GM23338 (cell line): ENCODE results near the gene OR9K2.

Experiments used
- CREB1 ChIP-seq: fragments of 250-450 bp; sonication (Bioruptor Pico); IDR thresholded peaks from 2 replicates; pipeline ENCODE4 v1.5.0; 2020; ENCODE audit warnings: low read depth, mild to moderate bottlenecking, moderate library complexity
- EZH2 ChIP-seq: fragments of 200-600 bp; sonication (generic); IDR thresholded peaks from one replicate; pipeline ENCODE4 v1.8.0; 2017; ENCODE audit warnings: antibody characterized with exemption, mild to moderate bottlenecking, low read depth; ENCODE audit not compliant: unreplicated experiment
- EZH2phosphoT487 ChIP-seq: fragments of 200-600 bp; sonication (generic); IDR thresholded peaks from one replicate; pipeline ENCODE4 v1.8.1; 2018; ENCODE audit warnings: antibody characterized with exemption; ENCODE audit not compliant: unreplicated experiment
- JUNB ChIP-seq: IDR thresholded peaks from one replicate; pipeline ENCODE4 v1.6.1; 2016; ENCODE audit warnings: antibody characterized with exemption; ENCODE audit not compliant: unreplicated experiment
- NANOG ChIP-seq: IDR thresholded peaks from 2 replicates; pipeline ENCODE4 v1.6.1; 2016; ENCODE audit warnings: antibody characterized with exemption, borderline replicate concordance
- POLR2AphosphoS5 ChIP-seq: IDR thresholded peaks from 2 replicates; pipeline ENCODE4 v1.6.1; 2016; ENCODE audit warnings: antibody characterized with exemption, low read depth
- REST ChIP-seq: IDR thresholded peaks from one replicate; pipeline ENCODE4 v1.6.1; 2018; ENCODE audit warnings: antibody characterized with exemption; ENCODE audit not compliant: unreplicated experiment
- STAT1 ChIP-seq: IDR thresholded peaks from one replicate; pipeline ENCODE4 v1.6.1; 2016; ENCODE audit warnings: antibody characterized with exemption; ENCODE audit not compliant: unreplicated experiment
- ZNF114 ChIP-seq: fragments of 250-450 bp; sonication (Bioruptor Pico); IDR thresholded peaks from 2 replicates; pipeline ENCODE4 v1.5.0; 2020; ENCODE audit warnings: mild to moderate bottlenecking, moderate library complexity
- ZNF331 ChIP-seq: fragments of 250-450 bp; sonication (Bioruptor Pico); IDR thresholded peaks from 2 replicates; pipeline ENCODE4 v1.5.0; 2020; ENCODE audit warnings: low read depth, mild to moderate bottlenecking, moderate library complexity
- ZNF462 ChIP-seq: fragments of 250-450 bp; sonication (Bioruptor Pico); IDR thresholded peaks from 2 replicates; pipeline ENCODE4 v1.5.0; 2020; ENCODE audit warnings: mild to moderate bottlenecking, moderate library complexity
- TF ChIP-seq, protein P1 (sequence below), 2 experiments: fragments of 200-600 bp in 1 of 2; sonication (generic) in 1 of 2; conservative IDR thresholded peaks; 2 replicates each; pipeline versions ENCODE4 v1.5.1 to v1.6.1; 2016 to 2017; ENCODE audit warnings: antibody characterized with exemption in 2 of 2, low read depth in 2 of 2, mild to moderate bottlenecking in 2 of 2, moderate library complexity in 1 of 2
- TF ChIP-seq, protein P2 (sequence below): IDR thresholded peaks from 2 replicates; pipeline ENCODE4 v1.6.1; 2016; ENCODE audit warnings: antibody characterized with exemption

DNA sequence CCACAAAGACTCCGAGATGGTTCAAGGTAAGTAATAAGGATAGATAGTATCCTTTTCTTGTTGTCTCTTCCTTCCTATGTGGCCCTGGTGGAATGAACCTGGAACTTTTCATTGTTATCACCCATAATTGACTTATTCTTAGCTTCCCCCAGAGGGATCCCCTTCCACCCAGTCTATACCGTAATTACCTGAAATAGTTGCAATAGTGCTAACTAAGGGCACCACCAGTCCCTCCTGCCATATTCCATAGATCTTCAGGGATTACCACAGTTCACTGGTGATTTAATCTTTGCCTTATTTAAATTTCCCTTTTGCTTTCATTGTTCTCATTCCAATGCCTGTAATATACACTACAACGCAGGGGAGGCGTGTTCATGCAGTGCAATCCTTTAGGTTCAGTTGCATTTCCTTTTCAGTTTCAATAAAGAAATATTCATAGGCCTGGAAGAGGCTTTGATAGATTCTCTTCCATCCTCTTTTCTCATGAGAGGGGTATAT is 13.8 kb upstream of the OR9K2 start:
- no peak for TF ChIP-seq EZH2
- TF ChIP-seq, protein P1, sequence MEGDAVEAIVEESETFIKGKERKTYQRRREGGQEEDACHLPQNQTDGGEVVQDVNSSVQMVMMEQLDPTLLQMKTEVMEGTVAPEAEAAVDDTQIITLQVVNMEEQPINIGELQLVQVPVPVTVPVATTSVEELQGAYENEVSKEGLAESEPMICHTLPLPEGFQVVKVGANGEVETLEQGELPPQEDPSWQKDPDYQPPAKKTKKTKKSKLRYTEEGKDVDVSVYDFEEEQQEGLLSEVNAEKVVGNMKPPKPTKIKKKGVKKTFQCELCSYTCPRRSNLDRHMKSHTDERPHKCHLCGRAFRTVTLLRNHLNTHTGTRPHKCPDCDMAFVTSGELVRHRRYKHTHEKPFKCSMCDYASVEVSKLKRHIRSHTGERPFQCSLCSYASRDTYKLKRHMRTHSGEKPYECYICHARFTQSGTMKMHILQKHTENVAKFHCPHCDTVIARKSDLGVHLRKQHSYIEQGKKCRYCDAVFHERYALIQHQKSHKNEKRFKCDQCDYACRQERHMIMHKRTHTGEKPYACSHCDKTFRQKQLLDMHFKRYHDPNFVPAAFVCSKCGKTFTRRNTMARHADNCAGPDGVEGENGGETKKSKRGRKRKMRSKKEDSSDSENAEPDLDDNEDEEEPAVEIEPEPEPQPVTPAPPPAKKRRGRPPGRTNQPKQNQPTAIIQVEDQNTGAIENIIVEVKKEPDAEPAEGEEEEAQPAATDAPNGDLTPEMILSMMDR (conservative IDR thresholded peaks at IDR 0.05; ENCODE audit: low read depth in 2 of 2), result no peak
- no peak for TF ChIP-seq POLR2AphosphoS5
- TF ChIP-seq EZH2phosphoT487, result no peak
- TF ChIP-seq REST, result no peak
- TF ChIP-seq JUNB, result no peak
- TF ChIP-seq ZNF331 (CRISPR knock-in tag), result no peak
- TF ChIP-seq CREB1, result no peak
- TF ChIP-seq, protein P2, sequence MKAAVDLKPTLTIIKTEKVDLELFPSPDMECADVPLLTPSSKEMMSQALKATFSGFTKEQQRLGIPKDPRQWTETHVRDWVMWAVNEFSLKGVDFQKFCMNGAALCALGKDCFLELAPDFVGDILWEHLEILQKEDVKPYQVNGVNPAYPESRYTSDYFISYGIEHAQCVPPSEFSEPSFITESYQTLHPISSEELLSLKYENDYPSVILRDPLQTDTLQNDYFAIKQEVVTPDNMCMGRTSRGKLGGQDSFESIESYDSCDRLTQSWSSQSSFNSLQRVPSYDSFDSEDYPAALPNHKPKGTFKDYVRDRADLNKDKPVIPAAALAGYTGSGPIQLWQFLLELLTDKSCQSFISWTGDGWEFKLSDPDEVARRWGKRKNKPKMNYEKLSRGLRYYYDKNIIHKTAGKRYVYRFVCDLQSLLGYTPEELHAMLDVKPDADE, result no peak
- no peak for TF ChIP-seq STAT1
- no peak for TF ChIP-seq NANOG
- no peak for TF ChIP-seq ZNF114 (CRISPR knock-in tag)
- TF ChIP-seq ZNF462, result no peak
